HG02938 (cell line): Measurements from ENCODE around the gene PIP4K2B.

Source experiments
- ATAC-seq: cut with Tn5 transposase; IDR thresholded peaks from one replicate; pipeline ENCODE4 v1.9.1; 2021; ENCODE audit warnings: mild to moderate bottlenecking, moderate library complexity; ENCODE audit not compliant: unreplicated experiment

Gene PIP4K2B

DNA sequence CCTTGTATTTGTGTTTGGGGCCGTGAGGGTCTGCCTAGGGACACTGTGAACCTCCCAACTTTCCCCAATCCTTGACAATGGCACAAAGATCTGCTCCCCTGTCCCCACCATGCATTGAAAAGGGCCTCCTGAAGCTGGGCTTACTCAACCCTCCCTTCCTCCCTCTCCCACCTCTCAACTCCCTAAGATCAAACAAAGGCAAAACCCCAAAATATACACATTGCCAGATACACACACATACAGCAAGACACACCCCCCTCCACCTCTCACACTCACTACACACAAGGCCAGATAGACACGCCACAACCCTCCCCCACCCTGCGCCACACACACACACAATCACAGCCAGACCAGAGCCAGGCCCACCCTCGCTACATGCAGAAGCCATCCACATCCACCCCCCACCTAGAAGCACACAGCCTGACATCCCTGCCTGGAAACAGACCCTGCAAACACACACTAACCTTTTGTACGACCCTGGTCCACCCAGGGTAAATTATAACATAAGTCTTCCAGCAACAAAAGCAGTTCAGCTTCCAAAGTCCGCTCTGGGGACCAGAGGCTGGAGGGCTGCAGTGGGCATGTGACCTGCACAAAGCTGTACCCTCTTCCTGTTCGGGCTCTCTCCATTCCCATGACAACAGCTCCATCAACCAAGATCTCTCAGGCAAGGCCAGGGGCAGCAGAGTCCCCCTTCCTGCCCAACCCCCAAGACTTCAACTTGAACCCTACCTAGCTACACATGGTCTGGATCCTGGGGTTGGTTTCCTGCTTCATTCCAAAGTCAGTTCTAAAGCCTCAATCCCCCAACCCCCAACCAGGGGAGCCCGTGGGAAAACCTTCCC lies 53.1 kb downstream of the PIP4K2B start:
- no peak for ATAC-seq

DNA sequence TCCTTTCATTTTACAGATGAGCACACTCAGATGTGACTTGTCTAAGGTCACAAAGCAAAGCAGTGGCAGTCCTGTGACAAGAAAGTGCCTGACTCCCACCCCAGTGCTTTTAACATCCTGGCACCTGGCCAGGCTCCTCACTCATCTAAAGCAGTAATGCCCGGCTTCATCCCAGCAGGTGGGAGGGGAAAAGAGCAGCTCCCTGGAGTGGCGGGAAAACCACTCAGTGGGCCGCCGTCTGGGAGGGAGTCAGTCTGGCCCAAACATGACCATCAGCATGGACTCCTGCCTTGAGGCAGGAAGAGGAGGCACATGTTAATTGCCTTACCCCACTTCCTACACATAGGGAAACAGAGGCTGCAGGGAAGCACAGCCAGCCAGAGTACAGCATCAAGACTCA lies 53.8 kb downstream of the PIP4K2B start:
- no peak for ATAC-seq

DNA sequence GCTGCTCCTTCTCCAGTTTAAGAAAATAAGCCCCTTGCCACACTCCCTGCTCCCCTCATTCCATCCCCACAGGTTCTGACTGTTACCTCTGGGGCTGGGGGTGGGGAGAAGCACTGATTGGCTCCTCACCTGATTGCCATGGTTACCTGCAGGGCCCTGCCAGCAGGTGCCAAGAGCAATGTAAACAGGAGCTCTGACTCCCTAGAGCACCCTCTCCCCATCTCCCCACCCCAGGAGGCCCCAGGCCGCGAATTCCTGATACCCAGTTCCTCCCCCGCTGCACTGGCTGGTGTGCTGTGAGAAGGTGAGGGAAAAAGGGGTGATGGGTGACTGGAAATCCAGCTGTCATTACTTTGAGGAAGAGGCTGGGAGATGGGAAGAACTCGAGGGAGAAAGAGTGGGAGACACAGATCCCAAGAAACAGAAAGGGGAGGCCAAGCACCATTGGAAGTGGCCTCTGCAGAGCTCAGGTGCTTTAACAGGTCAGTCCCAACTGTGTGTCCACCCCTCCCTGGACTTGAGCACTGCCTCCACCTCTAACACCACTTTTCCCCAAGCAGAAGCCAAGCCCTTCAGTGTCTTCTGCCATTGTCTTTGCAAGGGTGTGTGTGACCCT lies 55.7 kb downstream of the PIP4K2B start:
- ATAC-seq, result no peak

DNA sequence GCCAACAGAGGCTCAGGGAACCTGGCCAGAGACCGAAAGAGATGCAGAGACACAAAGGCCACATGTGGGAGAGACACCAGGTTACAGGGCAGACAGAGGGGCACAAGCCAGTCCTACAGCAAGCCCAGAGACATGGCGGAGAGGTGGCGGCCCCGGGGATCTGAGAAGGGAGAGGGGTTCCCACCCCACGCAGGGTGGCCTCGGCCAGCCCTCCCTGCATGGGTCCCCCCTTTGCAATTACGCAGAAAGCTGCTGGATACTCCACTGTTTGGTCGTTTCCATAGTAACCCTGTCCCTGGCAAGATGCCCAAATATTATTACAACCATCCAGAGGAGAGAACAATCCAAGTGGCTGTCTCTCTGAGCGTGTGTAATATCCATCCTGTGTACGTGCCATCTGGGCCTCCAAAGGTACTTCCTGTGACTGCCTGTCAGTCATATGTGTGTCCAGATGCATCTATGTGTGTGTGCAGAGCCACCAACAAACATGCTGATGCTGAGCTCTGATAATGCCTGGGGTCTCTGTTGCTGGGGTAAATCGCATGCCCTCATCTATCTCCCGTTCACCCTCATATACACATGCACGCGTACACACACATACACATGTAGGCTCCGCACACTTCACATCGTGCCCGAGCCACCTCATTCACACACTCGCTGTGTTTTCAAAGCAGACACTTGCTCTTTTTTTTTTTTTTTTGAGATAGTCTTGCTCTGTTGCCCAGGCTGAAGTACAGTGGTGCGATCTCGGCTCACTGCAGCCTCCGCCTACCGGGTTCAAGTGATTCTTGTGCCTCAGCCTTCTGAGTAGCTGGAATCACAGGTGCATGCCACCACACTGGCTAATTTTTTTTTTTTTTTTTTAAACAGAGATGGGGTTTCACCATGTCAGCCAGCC lies 56.7 kb downstream of the PIP4K2B start:
- ATAC-seq, result no peak

DNA sequence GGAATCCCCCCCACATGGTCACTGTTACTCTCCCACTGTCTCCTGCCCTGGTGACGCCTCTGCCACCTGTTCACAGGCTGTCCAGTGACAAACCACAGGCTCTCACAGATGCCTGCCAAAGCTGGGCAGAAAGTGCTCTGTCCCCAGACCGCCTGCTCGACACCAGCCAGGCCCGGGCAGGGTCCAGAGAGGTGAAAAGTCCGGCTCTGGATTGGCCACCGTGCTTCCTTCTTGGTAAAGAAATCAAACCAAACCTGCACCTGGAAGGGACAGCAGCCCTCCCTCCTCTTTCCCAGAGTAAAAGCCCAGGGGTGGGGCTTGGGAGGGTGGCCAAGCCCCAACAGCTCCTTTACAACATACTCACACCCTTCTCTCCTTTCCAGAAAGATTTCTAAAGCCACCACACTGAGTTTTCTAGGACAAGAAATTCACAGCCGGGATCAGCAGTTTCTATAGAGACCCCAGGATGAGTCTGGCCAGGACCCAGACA lies 57.4 kb downstream of the PIP4K2B start:
- no peak for ATAC-seq

DNA sequence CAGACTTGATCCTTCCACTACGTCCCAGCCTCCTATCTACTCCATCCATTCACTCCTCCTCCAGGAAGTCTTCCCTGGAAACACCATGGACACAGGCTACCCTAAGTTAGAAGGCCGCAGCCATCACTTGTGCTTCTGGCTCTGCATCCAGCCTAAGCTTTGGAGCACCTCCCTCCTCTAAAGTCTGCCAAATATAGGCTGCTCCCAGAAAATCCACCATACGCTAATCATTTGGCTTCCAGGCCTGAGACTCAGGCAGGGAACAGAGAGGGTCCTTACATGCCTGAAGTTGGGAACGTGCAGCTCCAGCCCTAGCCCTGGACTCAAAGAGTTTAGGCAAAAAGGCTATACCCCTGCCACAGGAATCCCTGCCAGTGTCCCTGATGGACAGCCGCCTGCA lies 57.9 kb downstream of the PIP4K2B start:
- no peak for ATAC-seq

DNA sequence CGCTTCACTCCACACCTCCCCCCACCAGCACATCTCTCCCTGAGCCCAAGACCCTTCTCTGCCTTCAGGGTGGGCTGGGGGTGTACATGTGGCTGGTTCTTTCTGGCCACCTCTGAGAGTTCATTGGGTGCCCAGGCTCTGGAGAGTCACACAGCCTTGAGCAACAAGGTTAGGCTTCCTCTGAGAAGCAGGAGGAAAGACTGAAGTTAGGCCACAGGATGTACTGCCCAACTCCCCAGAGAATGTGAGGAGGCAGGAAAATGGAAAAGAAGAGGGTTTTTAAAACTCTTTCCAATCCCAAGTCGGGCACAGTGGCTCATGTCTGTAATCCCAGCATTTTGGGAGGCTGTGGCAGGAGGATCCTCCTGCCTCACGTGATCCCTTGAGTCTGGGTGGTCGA lies 58.5 kb downstream of the PIP4K2B start:
- no peak for ATAC-seq

DNA sequence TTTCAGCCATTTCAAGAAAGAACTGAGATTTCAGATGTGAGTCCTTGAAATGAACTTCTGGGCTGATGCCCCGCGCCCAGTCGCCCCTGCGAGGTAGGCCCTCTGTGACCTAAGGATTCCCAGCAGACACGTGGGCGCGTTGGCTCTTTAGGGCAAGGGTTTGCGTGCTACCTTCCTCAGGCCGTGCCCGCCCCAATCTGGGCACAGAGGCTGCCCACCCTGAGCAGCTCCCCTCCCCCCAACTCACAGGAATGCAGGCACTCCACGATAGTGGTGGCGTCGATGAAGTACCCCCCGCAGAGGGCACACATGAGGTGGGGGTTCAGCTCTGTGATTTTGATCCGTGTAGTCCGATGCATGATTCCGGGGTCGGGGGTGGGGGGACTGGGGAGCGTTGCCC lies 59.3 kb downstream of the PIP4K2B start:
- no peak for ATAC-seq

DNA sequence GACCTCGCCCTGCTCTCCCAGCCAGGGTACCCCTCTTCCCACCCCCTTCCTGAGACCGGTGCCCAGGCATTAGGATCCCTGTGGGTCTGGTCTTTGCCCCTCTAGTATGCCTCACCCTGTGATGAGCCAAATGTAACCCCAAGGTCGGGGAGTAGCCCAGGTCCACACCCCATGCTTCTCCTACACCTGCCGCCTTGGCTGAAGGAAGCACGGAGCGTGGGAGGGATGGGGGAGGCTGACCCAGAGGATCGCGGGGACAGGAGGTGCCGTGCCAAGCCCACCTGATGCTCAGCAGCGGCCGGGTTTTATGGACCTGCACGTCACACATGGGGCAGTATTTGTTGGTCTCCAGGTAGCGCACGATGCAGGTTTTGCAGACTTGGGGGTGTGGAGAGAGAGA lies 60.1 kb downstream of the PIP4K2B start:
- no peak for ATAC-seq

DNA sequence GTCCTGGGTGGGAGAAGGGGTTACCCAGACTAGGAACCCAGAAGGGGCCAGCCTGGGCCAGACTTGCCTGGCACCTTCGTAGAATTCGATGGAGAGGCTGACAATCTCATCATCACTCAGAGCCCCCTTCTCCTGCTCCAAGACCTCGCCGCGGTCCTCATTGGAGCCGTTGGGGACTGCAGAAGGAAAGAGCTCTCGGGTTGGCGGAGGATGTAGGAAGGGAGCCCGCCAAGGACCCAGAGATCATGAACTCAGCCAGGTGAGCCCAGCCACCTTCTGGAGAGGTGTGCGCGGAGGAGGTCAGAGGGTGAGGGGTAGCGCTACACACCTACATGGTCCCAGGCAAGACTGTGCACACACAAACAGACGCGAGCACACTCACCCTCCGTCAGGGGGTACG lies 60.7 kb downstream of the PIP4K2B start:
- ATAC-seq, result no peak

DNA sequence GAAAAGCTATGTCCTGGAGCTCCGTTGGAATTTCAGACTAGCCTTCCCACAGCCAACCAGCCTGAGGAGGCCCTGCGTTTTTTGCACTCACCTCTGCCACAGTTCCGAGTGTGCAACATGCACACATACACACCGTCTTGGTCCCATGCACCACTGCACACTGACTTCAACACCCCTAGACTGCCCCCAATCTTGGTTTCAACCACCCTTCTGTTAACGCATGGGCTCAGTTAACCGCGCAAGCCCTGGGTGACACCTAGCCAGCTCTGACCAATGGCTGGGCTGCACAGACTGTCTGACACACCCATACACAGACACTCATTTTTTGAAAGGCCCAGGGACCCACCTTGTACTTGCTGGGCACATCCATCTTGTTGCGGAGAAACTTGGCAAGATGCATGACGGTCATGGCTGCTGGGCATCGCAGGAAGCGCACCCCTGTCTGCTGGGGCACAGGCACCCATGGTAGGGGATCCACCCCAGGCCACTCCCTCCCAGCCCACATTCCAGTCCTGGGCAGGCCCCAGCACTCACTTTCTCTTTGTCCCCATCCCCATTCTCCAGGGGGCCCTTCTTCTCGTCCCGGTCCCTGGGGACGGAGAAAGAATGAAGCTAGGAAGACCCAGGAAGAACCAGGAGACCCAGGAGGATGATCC lies 61.2 kb downstream of the PIP4K2B start:
- no peak for ATAC-seq

DNA sequence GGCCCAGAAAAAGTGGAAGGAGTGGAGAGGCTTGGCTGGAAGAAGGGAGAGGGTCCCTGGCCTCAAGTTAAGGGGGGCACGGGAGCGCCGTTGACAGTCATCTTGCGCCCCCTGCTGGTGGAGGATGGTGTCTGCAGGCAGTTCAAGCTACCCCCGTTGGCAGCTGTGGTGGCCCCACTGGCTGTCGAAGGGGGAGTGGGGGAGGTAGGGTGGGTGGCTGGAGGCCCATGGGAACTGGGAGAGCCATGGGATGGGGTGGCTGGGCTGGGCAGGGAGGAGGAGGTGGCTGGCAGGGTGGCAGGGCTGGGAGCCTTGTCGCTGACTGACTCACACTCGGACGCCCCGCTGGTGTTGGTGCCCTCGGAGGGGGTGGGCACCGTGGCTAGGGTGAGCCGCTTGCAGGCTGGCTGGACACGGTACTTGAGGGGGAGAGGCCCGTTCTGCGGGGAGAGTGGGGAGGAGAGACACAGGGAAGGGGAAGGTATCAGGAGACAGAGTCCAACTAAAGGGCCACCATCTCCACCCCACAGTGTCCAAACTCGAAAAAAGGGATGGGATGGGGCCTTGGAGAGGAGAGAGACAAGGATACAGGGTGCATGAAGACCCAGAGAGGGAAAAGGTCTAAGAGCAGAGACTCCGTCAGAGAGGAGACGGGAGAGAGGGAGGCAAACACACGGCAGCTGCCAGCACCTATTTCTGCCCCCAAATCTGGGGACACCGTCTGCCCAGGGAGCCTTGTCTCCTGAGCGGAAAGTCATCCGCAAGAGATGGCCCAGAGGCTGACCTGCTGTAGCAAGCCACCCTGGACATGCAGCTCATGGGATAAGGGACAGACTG lies 64.0 kb downstream of the PIP4K2B start:
- no peak for ATAC-seq

DNA sequence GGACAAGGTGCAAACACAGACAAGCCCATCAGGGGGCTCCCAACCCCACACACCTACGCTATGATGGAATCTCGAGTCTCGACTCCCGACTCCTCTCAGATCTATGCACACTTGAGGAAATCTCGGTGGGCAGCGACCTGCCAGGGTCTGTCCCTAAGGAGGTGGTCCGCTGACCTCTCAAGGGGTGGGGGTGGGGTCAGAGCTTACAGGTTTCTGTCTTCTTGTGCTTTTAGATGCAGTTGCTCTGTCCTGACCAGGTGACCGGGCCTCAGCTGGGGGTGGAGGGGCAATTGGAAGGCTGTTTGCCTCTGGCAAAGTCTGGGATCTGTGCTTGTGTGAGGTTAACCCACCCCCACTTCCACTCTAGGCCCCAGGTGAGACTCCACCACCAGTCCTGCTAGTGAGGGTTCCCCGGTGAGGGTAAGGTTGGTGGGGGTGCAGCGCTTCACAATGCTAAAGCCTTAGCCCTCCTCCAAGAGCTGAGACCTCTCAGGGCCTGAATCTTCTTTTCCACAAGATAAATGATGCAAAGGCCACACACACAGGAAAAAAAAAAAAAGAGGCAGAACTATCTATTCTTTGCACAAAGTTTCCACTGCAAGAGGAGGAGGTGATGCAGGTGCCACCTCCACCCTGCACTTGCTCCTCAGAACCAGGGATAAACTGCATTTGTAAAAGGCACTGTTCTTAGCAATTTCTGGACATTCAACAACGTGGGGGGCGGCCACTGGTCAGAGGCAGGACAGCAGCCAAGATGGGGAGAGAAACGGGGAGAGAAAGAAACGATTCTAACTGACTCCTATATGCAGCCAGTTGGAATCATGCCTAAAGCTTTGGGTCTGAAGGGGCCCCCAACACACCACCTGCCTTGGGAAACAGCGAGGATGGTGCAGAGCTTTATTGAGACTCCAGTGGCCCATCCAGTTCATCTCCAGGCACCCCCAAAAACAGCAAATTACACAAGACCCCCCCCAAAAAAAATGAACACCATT lies 65.1 kb downstream of the PIP4K2B start:
- no peak for ATAC-seq

DNA sequence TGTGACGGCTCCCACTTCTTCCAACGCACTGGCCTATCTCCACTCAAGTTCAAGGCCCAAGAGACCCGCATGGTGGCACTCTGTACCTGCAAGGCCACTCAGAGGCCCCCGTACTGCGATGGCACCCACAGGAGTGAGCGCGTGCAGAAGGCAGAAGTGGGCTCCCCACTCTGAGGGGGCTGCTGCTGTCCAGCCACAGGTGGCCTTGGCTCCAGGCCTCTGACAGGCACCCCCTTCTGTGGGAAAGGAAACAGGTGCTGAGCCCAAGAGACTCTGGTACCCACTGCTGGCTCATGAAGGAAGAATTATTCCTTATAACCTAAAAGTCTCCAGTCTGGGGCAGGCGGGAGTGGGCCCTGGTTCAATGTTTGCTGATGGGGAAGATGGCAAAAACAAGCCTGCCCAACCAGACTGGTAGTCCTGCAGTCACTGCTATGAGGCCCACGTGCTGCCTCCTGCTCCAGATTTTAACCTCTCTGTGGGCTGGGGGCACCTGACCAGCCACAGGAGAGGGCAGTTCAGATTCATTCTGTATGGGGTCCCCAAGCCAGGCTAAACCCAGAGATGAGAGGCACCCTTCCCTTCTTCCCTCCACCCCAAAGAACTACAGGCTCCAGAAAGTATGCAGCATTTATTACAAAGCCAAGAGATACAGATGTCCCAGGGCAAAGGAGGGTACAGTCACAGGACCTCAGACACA lies 65.9 kb downstream of the PIP4K2B start:
- no peak for ATAC-seq

DNA sequence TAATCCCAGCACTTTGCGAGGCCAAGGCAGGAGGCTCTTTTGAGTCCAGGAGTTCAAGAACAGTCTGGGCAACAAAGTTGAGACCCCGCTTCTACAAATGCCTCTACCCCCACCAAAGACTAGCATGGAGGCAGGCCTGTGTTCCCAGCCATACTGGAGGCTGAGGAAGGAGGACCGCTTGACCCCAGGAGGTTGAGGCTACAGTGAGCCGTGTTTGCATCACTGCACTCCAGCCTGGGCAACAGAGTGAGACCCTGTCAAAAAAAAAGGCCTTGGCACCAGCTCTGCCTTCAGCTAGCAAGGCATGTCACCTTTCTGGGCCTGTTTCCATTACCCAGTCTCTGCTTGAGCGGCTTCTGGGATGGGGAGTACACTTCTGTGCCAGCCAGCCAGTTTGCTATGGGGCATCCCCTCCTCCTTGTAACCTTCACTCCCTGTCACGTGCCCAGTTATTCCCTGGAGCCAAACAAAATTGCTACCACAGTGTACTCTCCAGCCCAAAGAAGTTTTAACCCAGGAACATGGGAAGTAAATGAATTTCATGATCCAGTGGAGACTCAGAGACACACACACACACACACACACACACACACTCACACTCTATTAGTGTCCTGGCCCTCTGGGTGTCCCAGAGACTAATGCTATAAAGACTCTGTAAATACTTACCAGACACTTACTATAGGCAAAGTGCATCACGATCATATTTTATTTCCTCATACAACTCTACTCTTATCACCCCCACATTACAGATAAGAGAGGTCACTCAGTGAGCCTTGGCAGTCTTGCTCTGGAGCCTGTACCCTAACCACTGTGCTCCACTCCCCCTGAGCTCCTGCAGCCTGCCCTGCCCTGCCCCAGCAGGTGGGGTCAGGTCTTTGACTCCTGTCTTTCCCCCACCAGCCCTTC lies 66.7 kb downstream of the PIP4K2B start:
- no peak for ATAC-seq

DNA sequence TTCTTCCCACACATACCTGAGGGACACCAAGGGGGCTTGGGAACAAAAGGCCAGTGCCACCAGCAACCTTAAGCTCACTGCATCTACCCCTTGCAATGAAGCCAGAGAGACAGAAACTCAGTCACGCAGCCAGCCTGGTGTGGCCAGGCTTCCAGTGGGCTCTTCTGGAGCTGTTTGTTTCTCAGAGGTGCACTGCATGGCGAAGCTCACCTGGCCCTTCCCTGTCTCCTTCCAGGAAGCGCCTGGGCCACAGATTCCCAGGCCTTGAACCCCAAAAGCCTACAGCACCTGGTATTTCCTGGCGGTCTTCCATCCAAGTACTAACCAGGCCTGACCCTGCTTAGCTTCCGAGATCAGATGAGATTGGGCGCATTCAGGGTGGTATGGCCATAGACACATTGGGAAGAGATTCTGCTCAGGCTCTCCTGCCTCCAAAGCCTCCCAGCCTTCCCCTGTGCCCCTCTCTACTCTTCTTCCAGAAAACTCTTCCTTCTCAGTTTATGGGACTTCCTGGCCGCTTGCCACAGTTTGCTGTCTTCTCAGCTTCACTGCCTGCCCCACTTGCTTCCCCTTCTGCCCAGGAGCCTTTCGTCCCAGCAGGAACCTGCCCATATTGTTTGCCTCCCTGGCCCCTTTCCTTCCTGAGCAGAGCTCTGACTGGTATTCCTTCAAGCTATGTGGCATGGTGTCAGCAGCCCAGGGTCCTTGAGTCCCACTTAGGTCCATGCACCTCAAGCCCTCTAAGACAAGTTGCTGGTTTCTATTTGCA lies 67.6 kb downstream of the PIP4K2B start:
- no peak for ATAC-seq
